H1 (cell line): Measurements from ENCODE around the gene CD247. TPM values are rescaled to one million over a fixed set of nuclear protein-coding genes. Genes with fewer than 3 reads are reported as not detected.

Experiments
- CTCF ChIA-PET: fragments of 300-600 bp; sonication (Branson Sonifier 250); formaldehyde crosslinking; loops from one replicate; lab custom pipeline; 2021; ENCODE audit not compliant: partially characterized antibody; lab: Charles Lee
- POLR2A ChIA-PET: fragments of 300-600 bp; sonication (Branson Sonifier 250); formaldehyde crosslinking; loops from one replicate; lab custom pipeline; 2021; ENCODE audit warnings: inconsistent platforms; ENCODE audit not compliant: partially characterized antibody; lab: Charles Lee
- DNase-seq, 2 experiments: peaks; one replicate each; pipeline versions ENCODE4 v3.0.0 to v3.0.0-alpha.2; 2010 to 2022; ENCODE audit warnings: low spot score in 2 of 2, low read depth in 1 of 2, mixed read lengths in 1 of 2
- FAIRE-seq: peaks from 2 replicates; lab custom pipeline; 2011; peaks lifted over from hg19 to GRCh38; lab: Jason Lieb, UNC
- H2AFZ ChIP-seq: 2 replicates; pipeline ENCODE4 v1.8.1; 2012; ENCODE audit warnings: low read length, inconsistent platforms
- H2AK5ac ChIP-seq: 2 replicates; pipeline ENCODE4 v1.6.1; 2013; ENCODE audit warnings: low read depth, low read length
- H2BK120ac ChIP-seq: replicated peaks from 2 replicates; pipeline ENCODE3; 2013; ENCODE audit warnings: low read depth, low read length, inconsistent platforms
- H2BK12ac ChIP-seq: 2 replicates; pipeline ENCODE4 v1.6.1; 2013; ENCODE audit warnings: low read depth, low read length
- H2BK15ac ChIP-seq: 2 replicates; pipeline ENCODE4 v1.6.1; 2013; ENCODE audit warnings: low read length
- H2BK20ac ChIP-seq: 2 replicates; pipeline ENCODE4 v1.6.1; 2013; ENCODE audit warnings: low read length
- H2BK5ac ChIP-seq: 2 replicates; pipeline ENCODE4 v1.6.1; 2013; ENCODE audit warnings: low read depth, low read length
- H3K14ac ChIP-seq: 2 replicates; pipeline ENCODE4 v1.6.1; 2013; ENCODE audit warnings: inconsistent platforms; ENCODE audit not compliant: insufficient read length
- H3K18ac ChIP-seq: 2 replicates; pipeline ENCODE4 v1.6.1; 2013; ENCODE audit warnings: low read length; ENCODE audit errors: extremely low read depth
- H3K23ac ChIP-seq: 2 replicates; pipeline ENCODE4 v1.6.1; 2013; ENCODE audit warnings: inconsistent platforms; ENCODE audit not compliant: insufficient read length
- H3K23me2 ChIP-seq: 2 replicates; pipeline ENCODE4 v1.6.1; 2013; ENCODE audit warnings: low read depth, low read length
- H3K27ac ChIP-seq: 2 replicates; pipeline ENCODE4 v1.6.1; 2011; ENCODE audit warnings: low read depth, low read length, inconsistent platforms
- H3K27me3 ChIP-seq, 4 experiments: replicated peaks in 1 of 4; 1 replicate in 1 of 4; 2 replicates in 3 of 4; pipeline versions ENCODE4 v1.6.1 to v1.8.1; 2011 to 2013; ENCODE audit warnings: low read length in 3 of 4, mild to moderate bottlenecking in 3 of 4, inconsistent platforms in 2 of 4, mixed read lengths in 2 of 4, moderate library complexity in 1 of 4; ENCODE audit not compliant: control insufficient read depth in 3 of 4, insufficient read depth in 3 of 4; ENCODE audit errors: extremely low read depth in 1 of 4
- H3K36me3 ChIP-seq, 4 experiments: 2 replicates each; pipeline versions ENCODE4 v1.6.1 to v1.8.1; 2011 to 2013; ENCODE audit warnings: mild to moderate bottlenecking in 4 of 4, low read length in 3 of 4, moderate library complexity in 2 of 4, control low read depth in 1 of 4, inconsistent platforms in 1 of 4; ENCODE audit not compliant: insufficient read depth in 4 of 4, control insufficient read depth in 2 of 4
- H3K4ac ChIP-seq: replicated peaks from 2 replicates; pipeline ENCODE3; 2013; ENCODE audit warnings: low read length, low read depth, mixed read lengths, inconsistent platforms; ENCODE audit not compliant: insufficient read length
- H3K4me1 ChIP-seq, 4 experiments: replicated peaks in 1 of 4; 1 replicate in 1 of 4; 2 replicates in 3 of 4; pipeline versions ENCODE4 v1.6.1 to v1.8.1; 2011 to 2013; ENCODE audit warnings: low read length in 3 of 4, inconsistent platforms in 2 of 4, mixed read lengths in 1 of 4; ENCODE audit not compliant: insufficient read depth in 4 of 4, control insufficient read depth in 3 of 4
- H3K4me2 ChIP-seq, 2 experiments: 2 replicates each; pipeline versions ENCODE4 v1.6.1 to v1.8.1; 2011 to 2013; ENCODE audit warnings: low read depth in 2 of 2, low read length in 2 of 2, control low read depth in 1 of 2, inconsistent platforms in 1 of 2, mild to moderate bottlenecking in 1 of 2; ENCODE audit not compliant: insufficient read depth in 1 of 2
- H3K4me3 ChIP-seq, 4 experiments: fragments of 200-600, 300-600 bp in 1 of 4; sonication (generic), shearing (Covaris generic), sonication (Bioruptor Twin) in 1 of 4; 2 replicates each; pipeline versions ENCODE4 v1.5.1 to v1.8.1; 2011 to 2016; ENCODE audit warnings: low read length in 4 of 4, low read depth in 3 of 4, control low read depth in 2 of 4, inconsistent platforms in 2 of 4, mild to moderate bottlenecking in 2 of 4, mixed read lengths in 1 of 4, moderate library complexity in 1 of 4; ENCODE audit not compliant: insufficient read depth in 2 of 4; ENCODE audit errors: extremely low read depth in 1 of 4
- H3K56ac ChIP-seq: replicated peaks from 2 replicates; pipeline ENCODE3; 2013; ENCODE audit warnings: low read depth, mild to moderate bottlenecking, mixed read lengths, low read length, inconsistent platforms; ENCODE audit not compliant: insufficient read length
- H3K79me1 ChIP-seq: 2 replicates; pipeline ENCODE4 v1.6.1; 2013; ENCODE audit warnings: low read depth, low read length, control low read depth
- H3K79me2 ChIP-seq, 2 experiments: 2 replicates each; pipeline versions ENCODE4 v1.6.1 to v1.8.1; 2012 to 2013; ENCODE audit warnings: low read length in 2 of 2, mild to moderate bottlenecking in 2 of 2, inconsistent platforms in 1 of 2; ENCODE audit not compliant: insufficient read depth in 2 of 2, control insufficient read depth in 1 of 2
- H3K9ac ChIP-seq, 4 experiments: replicated peaks in 1 of 4; 1 replicate in 1 of 4; 2 replicates in 3 of 4; pipeline versions ENCODE4 v1.6.1 to v1.8.1; 2011 to 2013; ENCODE audit warnings: low read depth in 3 of 4, low read length in 3 of 4, control low read depth in 2 of 4, mild to moderate bottlenecking in 2 of 4, moderate library complexity in 2 of 4, inconsistent platforms in 1 of 4; ENCODE audit errors: extremely low read depth in 1 of 4
- H3K9me3 ChIP-seq, 2 experiments: 2 replicates each; pipeline versions ENCODE4 v1.6.1 to v1.8.1; 2012 to 2013; ENCODE audit warnings: mild to moderate bottlenecking in 2 of 2, moderate library complexity in 2 of 2, control low read depth in 1 of 2, inconsistent platforms in 1 of 2, low read depth in 1 of 2, low read length in 1 of 2, mixed read lengths in 1 of 2; ENCODE audit not compliant: insufficient read depth in 2 of 2
- H4K20me1 ChIP-seq, 2 experiments: replicated peaks in 1 of 2; 2 replicates each; pipeline versions ENCODE3 to v1.8.1; 2011 to 2013; ENCODE audit warnings: inconsistent platforms in 2 of 2, low read length in 2 of 2, mild to moderate bottlenecking in 1 of 2; ENCODE audit not compliant: insufficient read depth in 2 of 2, control insufficient read depth in 1 of 2
- H4K5ac ChIP-seq: 2 replicates; pipeline ENCODE4 v1.6.1; 2013; ENCODE audit warnings: low read length, low read depth, mixed read lengths, inconsistent platforms; ENCODE audit not compliant: insufficient read length
- H4K8ac ChIP-seq: 2 replicates; pipeline ENCODE4 v1.8.0; 2013; ENCODE audit warnings: mild to moderate bottlenecking, moderate library complexity, low read length, inconsistent platforms; ENCODE audit not compliant: insufficient read depth; ENCODE audit errors: extremely low read depth
- H4K91ac ChIP-seq: replicated peaks from 2 replicates; pipeline ENCODE3; 2013; ENCODE audit warnings: low read length, mixed read lengths, inconsistent platforms; ENCODE audit not compliant: insufficient read length
- CBX8 ChIP-seq: fragments of 300-800, 300-1000 bp; sonication (generic); IDR thresholded peaks from 2 replicates; pipeline ENCODE4 v1.7.1; 2016; ENCODE audit warnings: low read depth, low read length, borderline replicate concordance
- CEBPB ChIP-seq: IDR thresholded peaks from 2 replicates; pipeline ENCODE4 v1.6.1; 2012; ENCODE audit warnings: low read depth, low read length
- JUN ChIP-seq: IDR thresholded peaks from 2 replicates; pipeline ENCODE4 v1.6.1; 2011; ENCODE audit warnings: low read depth, mild to moderate bottlenecking, improper control_type of control experiment, low read length
- KDM1A ChIP-seq: fragments of 200-600, 300-600 bp; sonication (generic); IDR thresholded peaks from 2 replicates; pipeline ENCODE4 v1.7.1; 2016; ENCODE audit warnings: mild to moderate bottlenecking, low read length, borderline replicate concordance
- KDM4A ChIP-seq: IDR thresholded peaks from one replicate; pipeline ENCODE4 v1.7.1; 2012; ENCODE audit warnings: low read depth, mild to moderate bottlenecking, moderate library complexity, low read length, inconsistent platforms; ENCODE audit not compliant: severe bottlenecking
- KDM5A ChIP-seq: fragments of 200-600 bp; IDR thresholded peaks from 2 replicates; pipeline ENCODE4 v1.7.1; 2012; ENCODE audit warnings: mild to moderate bottlenecking, low read length, inconsistent platforms, mixed read lengths
- SIN3A ChIP-seq, 2 experiments: IDR thresholded peaks in 1 of 2; conservative IDR thresholded peaks in 1 of 2; 2 replicates each; pipeline ENCODE4 v1.6.1; 2011 to 2012; ENCODE audit warnings: low read length in 2 of 2, improper control_type of control experiment in 1 of 2, low read depth in 1 of 2, mild to moderate bottlenecking in 1 of 2
- SIRT6 ChIP-seq: IDR thresholded peaks from one replicate; pipeline ENCODE4 v1.7.1; 2012; ENCODE audit warnings: low read length, inconsistent platforms
- SP1 ChIP-seq: IDR thresholded peaks from 2 replicates; pipeline ENCODE4 v1.6.1; 2011; ENCODE audit warnings: low read depth, low read length
- YY1 ChIP-seq: IDR thresholded peaks from 2 replicates; pipeline ENCODE4 v1.6.1; 2011; ENCODE audit warnings: low read depth, mild to moderate bottlenecking, low read length
- WGBS, 2 experiments: shearing (Covaris generic) in 1 of 2; methylation state at CpG; one replicate each; pipeline versions ENCODE4 v1.1.6 to v1.1.7; 2013 to 2015; ENCODE audit warnings: low lambda C conversion rate in 2 of 2, mixed read lengths in 2 of 2, inconsistent platforms in 1 of 2, low coverage in 1 of 2, missing lambda C conversion rate in 1 of 2; ENCODE audit not compliant: insufficient replicate concordance in 2 of 2, insufficient coverage in 1 of 2, insufficient read length in 1 of 2; ENCODE audit errors: extremely low coverage in 1 of 2, missing lambda C conversion rate in 1 of 2; 5-methylcytosine and 5-hydroxymethylcytosine counted together
- polyA plus RNA-seq, 7 experiments: library from polyadenylated mRNA; depleted of rRNA in 3 of 7; stranded (reverse) in 5 of 7; unstranded in 2 of 7; fragments of >200 nt in 5 of 7; fragments of 200-250 nt in 2 of 7; gene quantifications; 1 replicate in 5 of 7; 2 replicates in 1 of 7; 4 replicates in 1 of 7; pipeline versions ENCODE4 v1.2.1 to v1.2.3, GENCODE V29; 2011 to 2013; ENCODE audit warnings: missing spikeins in 2 of 7, mixed read lengths in 2 of 7
- total RNA-seq: library from RNA; stranded (reverse); fragmentation: NEBNext Ultra II Directional; extraction: Animal tissue kit (Norgen Biotek cat#: 25700); gene quantifications from 2 replicates; pipeline ENCODE4 v1.2.1, GENCODE V29; 2021
- TF ChIP-seq, protein P1 (sequence below): IDR thresholded peaks from 2 replicates; pipeline ENCODE4 v1.6.1; 2012; ENCODE audit warnings: low read length, inconsistent platforms

The CD247 gene
- total and polyA plus RNA-seq, 2 of the 8 experiments (the other 6 are each of a cell fraction or from before 2014, with no cell fraction given): 2.0 to 2.2 TPM

- H3K23ac ChIP-seq: no peak overlapping the region
- no peak overlapping the region for H2BK120ac ChIP-seq
- FAIRE-seq (peak; percentile 50), DNase-seq (peak in 1 of 2 experiments; percentile 92)
- H3K4me2 ChIP-seq: no peak overlapping the region
- no peak overlapping the region for H2BK20ac ChIP-seq
- no peak overlapping the region for H3K56ac ChIP-seq
- CTCF ChIA-PET: interaction anchor here (0.6 to 8.4 kb wide), 38 partner anchors 8 to 563 kb away, joined by 3 to 74 read pairs (median 4); no protein-coding TSS in a partner anchor
- 48% methylated on average over 12 of the region's 12 CpGs; no CpG with 5 or more reads in 1 of the 2 experiments for WGBS, 2 experiments
- no peaks in the 10 kb centered on the region for H3K79me2 ChIP-seq
- no peak overlapping the region for H3K9ac ChIP-seq
- H2BK5ac ChIP-seq: no peak overlapping the region
- H3K9me3 ChIP-seq: no peaks in the 10 kb centered on the region
- H3K27me3 ChIP-seq: peaks cover 3 to 35% (median 26%) of the 10 kb centered on the region in 4 experiments
- H3K18ac ChIP-seq: no peak overlapping the region
- no peaks in the 10 kb centered on the region for H3K36me3 ChIP-seq
- H2AFZ ChIP-seq: no peak overlapping the region; the same call in 1 of the 2 replicates
- POLR2A ChIA-PET: interaction anchor here (2.3 kb wide), 1 partner anchor 15 kb away, joined by 5 read pairs; no protein-coding TSS in a partner anchor
- H3K4ac ChIP-seq: no peak overlapping the region
- no peaks in the 10 kb centered on the region for H4K20me1 ChIP-seq
- no peak overlapping the region for H2AK5ac ChIP-seq
- 0 out of 2 replicates have a peak overlapping the region, but pooled peaks have one; percentile 34 for H2BK15ac ChIP-seq
- H3K4me1 ChIP-seq: peaks cover 2 to 8% (median 4%) of the 10 kb centered on the region in 4 experiments; a peak in 6 of 7 replicates
- no peak overlapping the region for H3K14ac ChIP-seq
- H4K91ac ChIP-seq: no peak overlapping the region
- no peak overlapping the region for H2BK12ac ChIP-seq
- H4K5ac ChIP-seq: no peak overlapping the region
- H4K8ac ChIP-seq: no peak overlapping the region; the same call in 1 of the 2 replicates
- H3K27ac ChIP-seq: no peak overlapping the region
- H3K79me1 ChIP-seq: no peaks in the 10 kb centered on the region
- H3K23me2 ChIP-seq: peaks cover 7% of the 10 kb centered on the region; the same call in 1 of the 2 replicates
- H3K4me3 ChIP-seq: no peak overlapping the region
- no peak for TF ChIP-seq KDM4A
- TF ChIP-seq SP1: no peak
- TF ChIP-seq SIN3A (conservative IDR thresholded peaks at IDR 0.05 in 1 of 2, IDR thresholded peaks at IDR 0.05 in 1 of 2; ENCODE audit: low read depth in 1 of 2, low read length in 2 of 2): peak in 1 of 2 experiments; percentile 84; a peak in 2 of 4 replicates
- TF ChIP-seq CEBPB: 0 out of 2 replicates have a peak, but pooled peaks have one; percentile 15
- TF ChIP-seq KDM5A: no peak
- TF ChIP-seq KDM1A: no peak
- no peak for TF ChIP-seq JUN
- TF ChIP-seq, protein P1, sequence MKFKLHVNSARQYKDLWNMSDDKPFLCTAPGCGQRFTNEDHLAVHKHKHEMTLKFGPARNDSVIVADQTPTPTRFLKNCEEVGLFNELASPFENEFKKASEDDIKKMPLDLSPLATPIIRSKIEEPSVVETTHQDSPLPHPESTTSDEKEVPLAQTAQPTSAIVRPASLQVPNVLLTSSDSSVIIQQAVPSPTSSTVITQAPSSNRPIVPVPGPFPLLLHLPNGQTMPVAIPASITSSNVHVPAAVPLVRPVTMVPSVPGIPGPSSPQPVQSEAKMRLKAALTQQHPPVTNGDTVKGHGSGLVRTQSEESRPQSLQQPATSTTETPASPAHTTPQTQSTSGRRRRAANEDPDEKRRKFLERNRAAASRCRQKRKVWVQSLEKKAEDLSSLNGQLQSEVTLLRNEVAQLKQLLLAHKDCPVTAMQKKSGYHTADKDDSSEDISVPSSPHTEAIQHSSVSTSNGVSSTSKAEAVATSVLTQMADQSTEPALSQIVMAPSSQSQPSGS: no peak
- TF ChIP-seq YY1: peak; percentile 79
- TF ChIP-seq CBX8: no peak
- TF ChIP-seq SIRT6: no peak
Observed at GRCh38 chr1:167442142-167442848, 76.0 kb downstream of the CD247 start.
